Right lobe of liver (tissue), 4 donors: Measurements from ENCODE around the gene HHATL.

ENCODE experiments used
- POLR2A ChIP-seq: fragments of 450-650 bp; IDR thresholded peaks from one replicate; pipeline ENCODE4 v1.6.1; 2017; ENCODE audit warnings: antibody characterized with exemption, mild to moderate bottlenecking
- TF ChIP-seq, protein P1 (sequence below), 4 donors: fragments of 200-600 bp in 3 of 4; fragments of 450-650 bp in 1 of 4; IDR thresholded peaks; one replicate each; pipeline versions ENCODE4 v1.5.1 to v1.8.0; 2016 to 2022; ENCODE audit warnings: antibody characterized with exemption in 4 of 4, mild to moderate bottlenecking in 2 of 4
- donor health status: DM: no; HTN: no; CAD: no.
- donor health status: DM: no; HTN: no; CAD: no.
- donor health status: DM: no; HTN: yes; CAD: no.

GRCh38 chr3:42683875-42684598, 18.6 kb downstream of the HHATL start:
- TF ChIP-seq, protein P1, sequence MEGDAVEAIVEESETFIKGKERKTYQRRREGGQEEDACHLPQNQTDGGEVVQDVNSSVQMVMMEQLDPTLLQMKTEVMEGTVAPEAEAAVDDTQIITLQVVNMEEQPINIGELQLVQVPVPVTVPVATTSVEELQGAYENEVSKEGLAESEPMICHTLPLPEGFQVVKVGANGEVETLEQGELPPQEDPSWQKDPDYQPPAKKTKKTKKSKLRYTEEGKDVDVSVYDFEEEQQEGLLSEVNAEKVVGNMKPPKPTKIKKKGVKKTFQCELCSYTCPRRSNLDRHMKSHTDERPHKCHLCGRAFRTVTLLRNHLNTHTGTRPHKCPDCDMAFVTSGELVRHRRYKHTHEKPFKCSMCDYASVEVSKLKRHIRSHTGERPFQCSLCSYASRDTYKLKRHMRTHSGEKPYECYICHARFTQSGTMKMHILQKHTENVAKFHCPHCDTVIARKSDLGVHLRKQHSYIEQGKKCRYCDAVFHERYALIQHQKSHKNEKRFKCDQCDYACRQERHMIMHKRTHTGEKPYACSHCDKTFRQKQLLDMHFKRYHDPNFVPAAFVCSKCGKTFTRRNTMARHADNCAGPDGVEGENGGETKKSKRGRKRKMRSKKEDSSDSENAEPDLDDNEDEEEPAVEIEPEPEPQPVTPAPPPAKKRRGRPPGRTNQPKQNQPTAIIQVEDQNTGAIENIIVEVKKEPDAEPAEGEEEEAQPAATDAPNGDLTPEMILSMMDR (IDR thresholded peaks at IDR 0.05): no peak
- TF ChIP-seq POLR2A: no peak
